ENCODE data around the gene KRT72. TPM values are rescaled to one million over a fixed set of nuclear protein-coding genes. Genes with fewer than 3 reads are reported as not detected.

Gene KRT72
- total RNA-seq, 1 experiment from 2014 or later, result not detected

GRCh38 chr12:52555577-52555976, 45.7 kb downstream of the KRT72 start:
- Histone ChIP-seq H3K4me2 (ENCODE audit: low read length) (no peak overlapping the region), H3K4me1 (ENCODE audit: insufficient read depth, low read length) (no peaks in the 10 kb centered on the region), H3F3A (ENCODE audit: low read length, unreplicated experiment) (no peaks in the 10 kb centered on the region), H4K20me1 (ENCODE audit: low read length) (no peaks in the 10 kb centered on the region), H3K4me3 (ENCODE audit: low read length) (no peak overlapping the region), H3K9me3 (ENCODE audit: low read length) (no peaks in the 10 kb centered on the region), H3K27ac (ENCODE audit: low read length) (no peak overlapping the region), H3K79me2 (ENCODE audit: low read length) (no peaks in the 10 kb centered on the region), H3K9ac (ENCODE audit: low read length) (no peak overlapping the region), H3K36me3 (ENCODE audit: low read depth, low read length) (no peaks in the 10 kb centered on the region), H2AFZ (ENCODE audit: low read length) (no peak overlapping the region), H3K27me3 (ENCODE audit: low read length) (peaks cover 54% of the 10 kb centered on the region), H3K9me2 (replicated peaks; ENCODE audit: low read length) (no peaks in the 10 kb centered on the region)
- ChIA-PET POLR2A (ENCODE audit: unreplicated experiment) (no interaction called here), CTCF (no interaction called here)
- no peak for ATAC-seq
- intact Hi-C loops (cut with micrococcal nuclease), result no loop called here
- BruUV-seq (replicated peaks), result no TSS peak
- DNase-seq, result no peak
- TF ChIP-seq EZH2phosphoT487 (IDR thresholded peaks at IDR 0.05; ENCODE audit: borderline replicate concordance, low read length) (no peak), EZH2 (IDR thresholded peaks at IDR 0.05; ENCODE audit: low read length, unreplicated experiment) (no peak)
- TF ChIP-seq, protein P1, sequence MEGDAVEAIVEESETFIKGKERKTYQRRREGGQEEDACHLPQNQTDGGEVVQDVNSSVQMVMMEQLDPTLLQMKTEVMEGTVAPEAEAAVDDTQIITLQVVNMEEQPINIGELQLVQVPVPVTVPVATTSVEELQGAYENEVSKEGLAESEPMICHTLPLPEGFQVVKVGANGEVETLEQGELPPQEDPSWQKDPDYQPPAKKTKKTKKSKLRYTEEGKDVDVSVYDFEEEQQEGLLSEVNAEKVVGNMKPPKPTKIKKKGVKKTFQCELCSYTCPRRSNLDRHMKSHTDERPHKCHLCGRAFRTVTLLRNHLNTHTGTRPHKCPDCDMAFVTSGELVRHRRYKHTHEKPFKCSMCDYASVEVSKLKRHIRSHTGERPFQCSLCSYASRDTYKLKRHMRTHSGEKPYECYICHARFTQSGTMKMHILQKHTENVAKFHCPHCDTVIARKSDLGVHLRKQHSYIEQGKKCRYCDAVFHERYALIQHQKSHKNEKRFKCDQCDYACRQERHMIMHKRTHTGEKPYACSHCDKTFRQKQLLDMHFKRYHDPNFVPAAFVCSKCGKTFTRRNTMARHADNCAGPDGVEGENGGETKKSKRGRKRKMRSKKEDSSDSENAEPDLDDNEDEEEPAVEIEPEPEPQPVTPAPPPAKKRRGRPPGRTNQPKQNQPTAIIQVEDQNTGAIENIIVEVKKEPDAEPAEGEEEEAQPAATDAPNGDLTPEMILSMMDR (conservative IDR thresholded peaks at IDR 0.05; ENCODE audit: low read depth, low read length), result no peak

- DNase-seq (no peak), ATAC-seq (no peak)
- POLR2A ChIA-PET (ENCODE audit: unreplicated experiment), result no interaction called here
- no peak within 1 kb of the TSS for H3K4me3 ChIP-seq (ENCODE audit: low read length)
- H2AFZ ChIP-seq (ENCODE audit: low read length), result no peak within 1 kb of the TSS
- no peaks in the 10 kb centered on the region for H3K9me2 ChIP-seq (replicated peaks; ENCODE audit: low read length)
- intact Hi-C loops (cut with micrococcal nuclease), result no loop called here
- no peaks in the 10 kb centered on the region for H3K4me1 ChIP-seq (ENCODE audit: insufficient read depth, low read length)
- H3K9ac ChIP-seq (ENCODE audit: low read length), result no peak within 1 kb of the TSS
- no peaks in the 10 kb centered on the region for H3F3A ChIP-seq (ENCODE audit: low read length, unreplicated experiment)
- no peaks in the 10 kb centered on the region for H3K79me2 ChIP-seq (ENCODE audit: low read length)
- H3K9me3 ChIP-seq (ENCODE audit: low read length), result no peaks in the 10 kb centered on the region
- H3K4me2 ChIP-seq (ENCODE audit: low read length), result no peak within 1 kb of the TSS
- CTCF ChIA-PET, result no interaction called here
- BruUV-seq (replicated peaks), result no TSS peak
- no peak within 1 kb of the TSS for H3K27ac ChIP-seq (ENCODE audit: low read length)
- TF ChIP-seq, protein P1 (conservative IDR thresholded peaks at IDR 0.05; ENCODE audit: low read depth, low read length), result no peak
- no peak for TF ChIP-seq EZH2phosphoT487 (IDR thresholded peaks at IDR 0.05; ENCODE audit: borderline replicate concordance, low read length)
- no peak for TF ChIP-seq EZH2 (IDR thresholded peaks at IDR 0.05; ENCODE audit: low read length, unreplicated experiment)
- H4K20me1 ChIP-seq (ENCODE audit: low read length), result no peaks in the 10 kb centered on the region
- H3K27me3 ChIP-seq (ENCODE audit: low read length), result peaks cover 48% of the 10 kb centered on the region
- H3K36me3 ChIP-seq (ENCODE audit: low read depth, low read length), result no peaks in the 10 kb centered on the region
Observed at GRCh38 chr12:52552681-52553195, 48.5 kb downstream of the KRT72 start, which contains the start of gene KRT71. Gene KRT71 (minus strand): TSS chr12:52553145. CDS start chr12:52553077, 68 bp downstream.

DNA sequence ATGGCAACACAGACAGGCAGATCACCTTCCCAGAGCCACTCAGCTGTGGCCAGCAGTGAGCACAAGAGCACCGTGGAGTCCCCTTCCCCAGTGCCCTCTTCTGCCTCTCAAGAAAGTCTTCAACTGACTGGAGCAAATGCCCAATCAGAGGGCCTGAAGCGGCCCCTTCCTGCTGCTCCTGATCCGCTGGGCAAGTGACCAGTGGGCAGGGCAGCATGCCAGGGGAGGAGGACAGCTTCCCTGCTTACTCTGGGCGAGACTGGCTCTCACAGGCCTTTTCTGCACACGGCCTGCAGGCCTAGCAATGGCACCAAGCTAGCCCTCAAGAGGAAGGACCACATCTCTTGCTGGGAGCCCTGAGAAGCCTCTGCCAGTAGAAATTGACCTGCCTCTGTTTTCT, 49.2 kb downstream of the KRT72 start:
- no peaks in the 10 kb centered on the region for H4K20me1 ChIP-seq (ENCODE audit: low read length)
- no peak overlapping the region for H3K27ac ChIP-seq (ENCODE audit: low read length)
- DNase-seq (no peak), ATAC-seq (no peak)
- no peaks in the 10 kb centered on the region for H3K79me2 ChIP-seq (ENCODE audit: low read length)
- H3K4me3 ChIP-seq (ENCODE audit: low read length), result no peak overlapping the region
- no peaks in the 10 kb centered on the region for H3K4me1 ChIP-seq (ENCODE audit: insufficient read depth, low read length)
- no TSS peak for BruUV-seq (replicated peaks)
- H2AFZ ChIP-seq (ENCODE audit: low read length), result no peak overlapping the region
- no peaks in the 10 kb centered on the region for H3K9me3 ChIP-seq (ENCODE audit: low read length)
- TF ChIP-seq, protein P1 (conservative IDR thresholded peaks at IDR 0.05; ENCODE audit: low read depth, low read length), result no peak
- TF ChIP-seq EZH2phosphoT487 (IDR thresholded peaks at IDR 0.05; ENCODE audit: borderline replicate concordance, low read length) (no peak), EZH2 (IDR thresholded peaks at IDR 0.05; ENCODE audit: low read length, unreplicated experiment) (no peak)
- peaks cover 45% of the 10 kb centered on the region for H3K27me3 ChIP-seq (ENCODE audit: low read length)
- no peaks in the 10 kb centered on the region for H3K36me3 ChIP-seq (ENCODE audit: low read depth, low read length)
- intact Hi-C loops (cut with micrococcal nuclease), result no loop called here
- H3K4me2 ChIP-seq (ENCODE audit: low read length), result no peak overlapping the region
- CTCF ChIA-PET, result no interaction called here
- no peaks in the 10 kb centered on the region for H3K9me2 ChIP-seq (replicated peaks; ENCODE audit: low read length)
- H3F3A ChIP-seq (ENCODE audit: low read length, unreplicated experiment), result no peaks in the 10 kb centered on the region
- H3K9ac ChIP-seq (ENCODE audit: low read length), result no peak overlapping the region
- POLR2A ChIA-PET (ENCODE audit: unreplicated experiment), result no interaction called here
